GM21390 (cell line): ENCODE data around the gene SMYD3.

Source experiments
- ATAC-seq: cut with Tn5 transposase; IDR thresholded peaks from one replicate; pipeline ENCODE4 v1.9.1; 2021; ENCODE audit not compliant: unreplicated experiment

SMYD3 gene

DNA sequence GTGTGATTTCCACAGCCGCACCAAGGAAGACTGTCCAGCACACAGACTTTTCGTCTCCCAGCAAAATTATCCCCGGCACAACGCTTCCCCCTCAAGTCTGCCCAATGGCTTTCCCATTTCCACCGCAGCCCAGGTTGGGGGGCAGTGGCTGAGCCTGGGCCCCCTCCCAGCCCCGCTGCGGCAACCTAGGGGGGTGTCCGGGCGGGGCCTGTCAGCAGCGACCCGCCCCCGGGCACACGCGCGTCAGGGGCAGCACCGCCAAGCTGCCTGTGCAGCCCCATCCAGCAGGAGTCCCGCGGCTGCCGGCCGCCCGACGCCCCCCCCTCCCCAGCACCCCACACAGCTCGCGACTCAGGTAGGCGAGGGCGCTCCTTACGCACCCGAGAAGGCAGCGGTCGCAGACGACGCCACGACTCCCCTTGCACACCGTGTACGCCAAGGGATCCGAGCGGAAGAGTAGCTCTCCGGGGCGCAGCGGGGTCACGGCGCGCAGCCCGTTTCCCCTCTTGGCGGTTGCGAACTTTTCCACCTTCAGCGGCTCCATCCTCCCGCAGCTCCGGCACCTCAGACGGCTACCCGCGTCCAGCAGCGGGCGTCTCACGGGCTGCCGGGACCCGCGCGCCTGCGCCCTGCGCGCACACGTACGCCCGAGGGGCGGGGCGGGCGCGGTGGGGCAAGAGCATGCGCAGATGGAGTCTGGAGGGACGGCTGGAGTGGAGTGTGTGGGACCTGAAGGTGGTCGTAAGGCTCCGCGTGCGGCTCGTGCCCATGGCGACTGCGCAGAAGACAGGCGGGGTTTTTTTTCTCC lies at the start of gene SMYD3:
Gene SMYD3 (minus strand): TSS at position 606 of the 808 bp plus-strand sequence.
- peak; percentile 93 for ATAC-seq

DNA sequence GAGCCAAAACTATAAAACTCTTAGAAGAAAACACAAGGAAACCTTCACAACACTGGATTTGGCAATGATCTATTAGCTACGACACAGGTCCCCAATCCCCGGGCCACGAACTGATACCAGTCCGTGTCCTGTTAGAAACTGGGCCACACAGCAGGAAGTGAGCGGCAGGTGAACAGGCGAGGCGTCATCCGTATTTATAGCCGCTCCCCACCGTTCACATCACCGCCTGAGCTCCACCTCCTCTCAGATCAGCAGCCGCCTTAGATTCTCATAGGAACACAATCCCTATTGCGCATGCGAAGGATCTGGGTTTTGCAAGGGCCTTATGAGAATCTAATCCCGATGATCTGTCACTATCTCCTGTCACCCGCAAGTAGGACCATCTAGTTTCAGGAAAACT lies 47.1 kb upstream of the SMYD3 start:
- no peak for ATAC-seq

DNA sequence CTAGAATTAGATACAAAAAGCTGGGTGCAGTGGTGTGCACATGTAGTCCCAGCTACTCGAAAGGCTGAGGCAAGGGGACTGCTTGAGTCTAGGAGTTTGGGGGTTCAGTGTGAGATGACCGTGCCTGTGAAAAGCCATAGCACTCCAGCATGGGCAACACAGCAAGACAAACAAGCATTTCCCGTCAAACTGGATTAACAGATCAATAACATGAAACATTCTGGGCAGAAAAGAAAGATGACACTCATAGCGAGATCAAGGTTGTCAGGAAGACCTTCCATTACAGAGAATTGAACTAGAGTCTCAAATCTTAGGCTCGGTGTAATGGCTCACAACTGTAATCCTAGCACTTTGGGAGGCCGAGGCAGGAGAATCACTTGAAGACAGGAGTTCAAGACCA lies 45.0 kb upstream of the SMYD3 start:
- ATAC-seq: no peak

DNA sequence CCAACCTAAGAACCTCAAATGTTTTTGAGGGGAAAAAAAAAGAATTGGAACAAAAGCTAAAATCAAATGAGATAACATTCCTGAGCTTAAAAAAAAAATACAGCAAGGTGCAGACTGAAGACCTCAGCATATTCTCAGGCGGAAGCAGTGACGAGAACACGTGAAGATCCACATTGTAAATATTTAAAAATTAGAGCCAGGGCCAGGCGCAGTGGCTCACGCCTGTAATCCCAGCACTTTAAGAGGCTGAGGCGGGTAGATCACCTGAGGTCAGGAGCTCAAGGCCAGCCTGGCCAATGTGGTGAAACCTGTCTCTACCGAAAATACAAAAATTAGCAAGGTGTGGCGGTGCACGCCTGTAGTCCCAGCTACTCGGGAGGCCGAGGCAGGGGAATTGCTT lies 43.3 kb upstream of the SMYD3 start:
- ATAC-seq: no peak

DNA sequence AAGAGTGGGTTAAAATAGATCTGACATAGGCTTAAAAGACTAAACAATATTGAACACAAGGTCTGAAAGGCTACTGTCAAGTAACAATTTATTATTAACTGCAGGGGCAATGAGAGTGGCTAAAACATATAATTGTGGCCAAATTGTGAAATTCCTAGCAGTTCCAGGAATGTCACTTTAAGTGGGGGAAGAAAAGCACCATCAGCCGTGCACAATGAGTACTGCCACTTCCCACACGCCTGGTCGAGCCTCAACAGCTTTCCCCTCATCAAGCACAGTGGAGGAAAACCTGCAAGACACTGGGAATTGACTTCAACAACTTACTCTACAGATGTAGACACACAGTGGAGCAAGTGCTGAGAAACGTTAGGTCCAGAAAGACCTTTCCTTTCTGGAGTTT lies 42.6 kb upstream of the SMYD3 start:
- no peak for ATAC-seq

DNA sequence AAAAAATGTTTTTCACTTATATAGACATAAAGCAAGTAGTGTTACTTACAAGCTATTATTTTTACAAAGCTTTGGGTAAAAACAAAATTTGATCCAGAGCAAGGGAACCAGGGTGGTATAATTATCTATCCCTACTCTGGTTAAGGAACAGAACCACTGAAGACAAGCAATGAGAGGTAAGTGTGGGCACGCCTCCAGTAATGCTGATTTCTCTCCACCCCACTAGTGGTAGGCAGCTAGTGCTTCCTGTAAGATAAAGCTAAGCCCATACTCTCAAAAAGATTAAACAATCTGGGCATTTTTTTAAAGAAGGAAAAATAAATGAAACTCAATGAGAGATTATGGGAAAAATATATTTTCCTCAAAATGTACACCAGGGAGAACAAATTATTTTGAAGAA lies 36.9 kb upstream of the SMYD3 start:
- ATAC-seq: no peak

DNA sequence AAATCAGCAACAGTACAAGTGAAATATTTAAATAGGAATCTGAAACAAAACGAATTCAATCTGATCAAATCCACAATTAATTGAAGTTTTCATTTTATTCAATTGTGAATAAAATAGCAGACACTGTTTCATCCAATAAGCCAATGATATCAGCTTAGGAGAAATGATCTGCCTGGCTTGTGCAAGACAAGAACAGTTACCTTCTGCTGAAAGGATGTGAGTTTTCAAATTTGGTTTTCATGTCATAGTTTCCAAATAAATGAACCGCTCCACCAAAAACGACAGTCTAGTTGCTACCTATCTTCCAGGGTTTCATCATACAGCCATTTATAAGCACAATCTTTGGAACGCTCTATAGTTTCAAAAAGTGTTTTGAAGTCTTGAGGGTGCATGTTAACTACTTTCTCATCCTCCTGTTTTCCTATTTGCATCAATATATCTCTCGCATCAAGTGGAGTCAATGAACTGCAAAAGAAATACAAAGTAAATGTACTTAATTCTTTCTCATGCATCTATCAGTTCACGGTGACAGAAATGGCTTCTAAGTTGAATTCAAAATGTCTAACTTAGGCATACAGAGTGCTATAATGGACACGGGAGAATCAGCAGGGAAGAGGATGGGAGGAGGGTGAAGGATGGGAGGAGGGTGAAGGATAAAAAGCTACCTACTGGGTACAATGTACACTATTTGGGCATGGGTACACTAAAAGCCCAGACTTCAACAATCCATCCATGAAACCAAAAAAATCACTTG lies 33.8 kb upstream of the SMYD3 start:
- no peak for ATAC-seq

DNA sequence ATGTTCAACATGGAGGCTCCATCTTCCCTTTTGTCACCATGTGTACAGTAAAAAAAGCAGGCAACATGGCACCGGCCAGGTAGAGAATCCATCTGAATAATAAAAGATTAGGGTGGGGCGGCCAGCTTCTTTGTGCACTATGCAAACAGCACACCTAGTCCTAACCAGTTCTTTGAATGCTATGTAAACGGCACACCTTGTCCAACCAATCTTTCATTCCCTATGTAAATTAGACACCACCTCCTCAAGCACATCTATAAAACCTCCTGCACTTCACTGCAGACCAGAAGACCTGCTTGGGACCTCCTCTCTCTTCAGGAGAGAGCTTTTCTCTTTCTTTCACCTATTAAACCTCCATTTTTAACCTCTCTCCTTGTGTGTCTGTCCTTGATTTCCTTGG lies 30.8 kb upstream of the SMYD3 start:
- no peak for ATAC-seq

DNA sequence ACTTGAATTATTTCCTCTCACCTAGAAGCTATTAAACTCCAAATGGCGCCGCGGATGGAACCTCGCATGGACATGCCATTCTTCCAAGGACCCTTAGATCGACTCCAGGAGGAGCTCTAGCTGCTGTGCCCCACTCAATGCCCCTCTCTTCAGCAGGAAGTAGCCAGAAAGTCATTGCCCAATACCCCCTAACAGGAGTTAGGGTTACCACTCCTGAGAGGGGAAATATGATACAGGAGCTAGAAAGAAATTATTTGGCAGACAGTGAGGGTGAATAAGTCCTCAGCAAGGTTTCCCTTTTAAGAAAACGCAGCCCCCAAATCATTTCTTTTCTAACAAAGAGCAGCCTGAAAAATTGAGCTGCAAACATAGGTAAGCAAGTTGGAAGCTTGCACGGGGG lies 30.4 kb upstream of the SMYD3 start:
- ATAC-seq: no peak

DNA sequence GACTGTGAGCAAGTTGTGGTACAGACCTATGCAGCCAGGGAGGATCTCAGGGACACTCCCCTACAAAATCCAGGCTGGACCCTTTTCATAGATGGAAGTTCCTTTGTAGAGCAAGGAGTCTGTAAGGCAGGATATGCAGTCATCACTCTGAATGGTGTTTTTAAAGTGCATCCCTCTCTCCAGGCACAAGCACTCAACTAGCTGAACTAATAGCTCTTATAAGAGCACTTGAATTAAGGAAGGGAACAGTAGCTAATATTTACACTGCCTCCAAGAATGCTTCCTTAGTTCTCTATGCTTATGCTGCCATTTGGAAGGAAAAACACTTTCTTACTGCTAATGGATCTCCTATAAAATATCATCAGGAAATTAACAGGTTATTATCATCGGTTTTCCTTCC lies 27.0 kb upstream of the SMYD3 start:
- no peak for ATAC-seq

DNA sequence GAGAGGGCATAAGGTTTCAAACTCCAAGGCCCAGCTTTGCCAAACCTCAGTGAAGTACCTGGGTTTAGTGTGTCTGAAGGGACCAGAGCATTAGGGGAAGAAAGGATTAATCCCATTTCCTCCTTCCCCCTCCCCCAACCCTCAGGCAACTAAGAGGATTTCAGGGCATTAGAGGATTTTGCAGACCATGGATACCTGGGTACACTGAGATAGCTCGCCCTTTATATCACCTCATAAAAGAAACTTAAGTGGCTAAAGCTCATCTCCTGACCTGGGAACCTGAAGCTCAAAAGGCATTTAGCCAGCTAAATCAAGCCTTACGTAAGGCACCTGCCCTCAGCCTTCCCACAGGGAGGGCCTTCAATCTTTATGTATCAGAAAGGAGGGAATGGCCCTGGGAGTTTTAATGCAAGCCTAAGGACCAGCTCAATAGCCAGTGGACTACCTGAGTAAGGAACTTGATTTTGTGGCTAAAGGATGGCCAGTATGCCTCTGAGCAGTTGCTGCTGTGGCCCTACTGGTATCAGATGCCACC lies 26.4 kb upstream of the SMYD3 start:
- ATAC-seq: no peak

DNA sequence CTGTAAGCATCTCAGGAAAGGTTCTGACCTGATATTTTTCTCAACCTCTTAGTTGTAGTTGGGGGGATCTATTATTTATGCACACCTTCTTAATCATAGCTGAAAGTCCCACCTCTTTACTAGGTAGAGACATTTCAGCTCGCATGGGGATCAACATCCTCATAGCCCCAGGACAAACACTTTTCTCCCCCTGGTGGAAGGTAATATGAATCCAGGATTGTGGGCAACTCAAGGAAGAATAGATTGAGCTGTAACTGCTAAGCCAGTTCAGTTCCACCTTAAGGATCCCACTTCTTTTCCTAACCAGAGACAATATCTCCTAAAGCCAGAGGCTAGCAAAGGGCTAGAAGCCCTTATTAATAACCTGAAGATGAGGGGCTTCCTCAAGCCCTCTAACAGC lies 25.4 kb upstream of the SMYD3 start:
- no peak for ATAC-seq

DNA sequence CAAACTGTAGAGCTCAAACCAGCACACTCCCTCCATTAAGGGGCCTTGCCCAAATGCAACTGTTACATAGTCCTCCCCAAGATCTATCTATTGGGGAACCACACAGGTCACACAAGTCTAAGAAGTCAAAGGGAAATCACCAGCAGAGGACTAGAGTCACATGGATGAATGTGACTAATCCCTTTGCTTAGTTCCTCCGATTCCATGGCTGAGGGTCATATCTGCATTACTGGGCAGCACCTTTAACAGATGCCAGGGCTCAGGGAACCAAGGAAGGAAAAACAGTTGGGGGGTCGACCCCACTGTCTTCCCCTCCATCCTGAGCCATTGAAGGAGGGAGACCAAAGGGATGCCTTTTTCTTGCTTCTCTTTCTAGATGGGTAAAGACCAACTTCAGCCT lies 23.4 kb upstream of the SMYD3 start:
- no peak for ATAC-seq

DNA sequence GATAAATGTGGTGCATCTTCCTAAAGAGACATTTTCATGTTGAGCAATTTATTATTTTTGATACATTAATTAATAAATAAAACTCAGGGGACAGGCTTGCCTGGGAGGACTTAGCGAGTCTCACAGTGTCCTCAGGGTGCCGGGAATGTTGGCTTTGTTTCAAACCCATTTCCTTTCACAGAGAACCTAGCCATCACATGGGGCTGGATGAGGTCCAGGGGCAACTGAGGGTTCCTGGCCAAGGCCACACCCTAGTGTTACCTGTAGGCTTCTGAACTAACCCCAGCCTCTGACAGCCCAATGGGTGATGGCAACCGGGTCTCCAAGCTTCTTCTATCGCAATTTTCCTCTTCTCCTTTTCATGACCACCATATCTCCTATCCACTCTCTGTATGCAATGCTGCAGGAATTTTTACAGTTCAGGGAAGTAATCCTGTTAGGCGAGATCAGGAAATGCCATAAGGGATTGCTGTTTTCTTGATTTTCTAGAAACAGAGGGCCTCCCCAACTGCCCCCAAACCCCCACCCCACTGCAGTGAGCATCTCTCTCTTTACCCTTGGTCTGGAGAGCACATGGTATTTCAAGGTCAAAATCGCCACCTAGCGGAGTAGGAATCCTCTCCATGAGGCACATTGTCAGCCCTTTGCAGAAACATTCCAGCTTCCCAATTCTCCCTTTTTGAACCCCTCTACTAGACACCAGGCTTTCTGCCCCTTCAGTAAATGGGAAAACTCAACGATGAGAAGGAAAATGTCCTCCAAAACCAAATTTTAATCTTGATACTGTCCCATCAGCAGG lies 22.1 kb upstream of the SMYD3 start:
- no peak for ATAC-seq

DNA sequence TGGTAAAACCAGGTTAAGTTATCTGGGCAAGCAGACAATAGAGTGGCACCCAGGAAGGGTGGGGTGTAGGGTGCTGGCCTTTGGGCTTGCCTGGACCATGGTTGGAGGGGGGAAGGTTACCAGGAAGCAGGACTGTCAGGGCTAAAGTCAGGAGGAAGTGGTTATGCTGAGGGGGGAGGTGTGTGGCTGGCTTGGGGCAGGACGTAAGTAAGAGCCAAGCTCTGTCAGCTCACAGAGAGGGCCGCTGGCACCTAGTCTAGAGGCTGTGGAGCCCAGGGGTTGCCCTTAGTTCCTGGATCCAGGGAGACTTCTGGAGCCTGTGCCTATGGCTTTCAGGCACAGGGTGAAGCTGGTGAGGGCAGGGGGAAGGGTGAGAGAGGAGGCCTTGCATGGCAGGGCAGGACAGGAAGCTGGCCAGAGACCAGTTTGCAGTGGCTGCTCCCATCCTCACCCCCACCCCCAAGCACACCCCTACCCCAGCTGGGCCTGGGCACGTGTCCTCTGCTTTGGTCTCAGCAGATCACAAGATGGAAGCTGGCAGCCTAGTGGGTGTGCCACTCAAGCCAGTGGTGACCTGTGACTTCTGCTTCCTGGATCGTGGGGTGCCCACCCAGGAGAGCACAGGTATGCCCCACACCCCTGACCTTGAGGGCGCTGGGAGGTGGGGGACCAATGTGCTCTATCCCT lies 20.5 kb upstream of the SMYD3 start:
- ATAC-seq: no peak

DNA sequence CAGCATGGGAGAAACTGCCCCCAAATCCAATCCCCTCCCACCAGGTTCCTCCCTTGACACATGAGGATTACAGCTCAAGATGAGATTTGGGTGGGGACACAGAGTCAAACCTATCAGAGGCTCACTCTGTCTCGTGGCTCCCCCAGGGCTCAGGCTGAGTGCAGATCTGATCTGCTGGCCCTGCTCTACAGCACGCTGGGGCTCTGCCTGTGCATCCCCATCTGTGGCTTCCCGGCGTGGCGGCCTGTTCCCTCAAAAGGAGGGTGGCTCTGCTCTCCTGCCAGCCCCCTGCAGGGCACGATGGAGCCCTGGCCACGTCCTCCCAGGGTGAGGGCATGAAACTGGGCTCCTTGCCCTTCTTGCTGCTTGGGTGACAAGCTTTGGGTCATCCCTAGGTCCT lies 19.8 kb upstream of the SMYD3 start:
- no peak for ATAC-seq

DNA sequence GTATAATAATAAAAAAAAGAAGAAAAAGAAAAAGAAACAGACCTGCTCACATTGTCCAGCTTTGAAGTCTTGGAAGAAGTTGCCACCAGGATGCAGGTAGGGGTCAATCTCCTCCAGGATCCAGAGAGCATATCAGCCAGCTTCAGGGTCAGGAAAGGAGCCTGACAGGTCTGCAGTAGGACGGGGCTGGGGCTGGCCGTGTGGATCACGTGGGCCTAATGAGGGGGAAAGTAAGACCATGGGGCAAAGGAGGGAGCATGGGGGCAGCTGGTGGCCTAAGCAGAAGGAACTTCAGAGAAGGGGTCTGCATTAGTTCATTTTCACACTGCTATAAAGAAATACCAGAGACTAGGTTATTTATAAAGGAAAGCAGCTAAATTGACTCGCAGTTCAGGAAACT lies 19.3 kb upstream of the SMYD3 start:
- no peak for ATAC-seq

DNA sequence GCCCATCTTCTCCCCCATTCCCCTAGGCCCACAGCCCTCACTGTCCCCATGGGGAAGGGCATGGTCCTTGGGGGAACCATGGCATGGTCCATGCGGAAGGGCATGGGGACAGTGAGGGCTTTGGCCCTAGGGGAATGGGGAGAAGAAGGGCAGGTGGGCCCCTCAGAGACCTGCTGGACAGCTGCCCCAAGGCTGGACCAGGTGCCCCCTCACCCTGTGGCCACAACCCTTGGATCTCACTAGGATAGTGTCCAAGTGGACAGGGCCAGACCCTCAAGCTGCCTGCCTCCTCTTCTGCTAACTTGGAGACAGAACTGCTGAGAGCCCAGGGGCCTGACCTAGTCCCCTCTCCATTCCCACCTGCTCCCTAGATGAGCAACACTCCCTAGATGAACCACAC lies 12.4 kb upstream of the SMYD3 start:
- ATAC-seq: no peak

DNA sequence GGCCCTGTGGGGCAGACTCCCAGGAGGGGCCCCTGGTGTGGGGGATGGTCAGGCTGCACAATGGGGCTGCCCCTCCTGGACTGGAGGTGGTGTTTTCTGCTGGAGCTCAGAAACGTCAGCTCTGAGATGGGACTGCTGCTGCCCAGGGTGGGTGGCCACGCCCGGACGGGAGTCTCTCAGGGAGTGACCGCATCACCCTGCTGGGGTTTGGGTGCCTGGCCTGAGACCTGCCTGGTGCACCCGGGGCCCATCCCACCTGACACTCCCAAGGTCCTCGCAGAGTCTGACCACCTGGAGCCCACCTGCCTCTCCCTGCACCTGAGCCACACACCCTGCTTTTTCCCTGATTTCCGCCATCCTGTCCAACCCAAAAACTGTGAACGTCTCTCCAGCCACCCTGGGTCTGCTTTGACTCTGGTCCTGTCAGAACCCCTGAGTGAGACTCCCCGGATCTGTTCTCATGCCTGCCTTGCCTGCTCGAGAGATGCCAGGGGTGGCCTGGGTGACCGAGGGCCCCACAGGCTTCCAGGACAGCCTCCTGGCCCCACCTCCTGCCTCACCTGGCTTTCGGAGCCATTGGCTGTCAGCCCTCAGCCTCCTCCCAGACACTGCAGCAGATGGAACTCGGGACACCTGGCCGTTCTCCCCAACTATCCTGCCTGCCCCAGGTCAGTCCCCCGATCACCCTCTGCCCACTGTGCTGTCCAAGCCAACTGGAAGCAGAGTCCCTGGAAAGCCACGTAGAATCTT lies 11.6 kb upstream of the SMYD3 start:
- ATAC-seq: no peak

DNA sequence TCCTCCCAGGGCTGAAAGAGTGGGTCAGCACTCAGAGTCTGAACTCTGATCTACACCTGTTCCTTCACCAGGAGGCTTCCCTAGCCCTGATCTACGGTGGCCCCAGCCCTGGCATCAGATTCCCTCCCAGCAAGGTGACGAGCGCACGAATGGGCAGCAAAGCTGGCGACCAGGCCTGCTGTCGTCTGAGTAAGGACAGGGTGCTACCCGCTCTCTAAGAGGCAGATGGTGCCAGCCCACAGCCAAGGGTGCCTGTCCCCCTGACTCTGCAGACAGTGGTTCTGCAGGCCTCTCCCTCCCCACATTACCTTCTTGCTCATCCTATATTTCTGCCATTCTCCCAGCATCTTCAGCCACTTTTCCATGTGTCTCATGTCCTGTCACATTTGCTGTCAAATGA lies 10.3 kb upstream of the SMYD3 start:
- no peak for ATAC-seq
